ENCODE measurements around the gene NSUN2.
"Not testable (repeated sequence)": the region's sequence is repeated elsewhere in the genome, so short reads cannot be mapped to it uniquely, and the experiment has no call there.

Gene NSUN2

DNA sequence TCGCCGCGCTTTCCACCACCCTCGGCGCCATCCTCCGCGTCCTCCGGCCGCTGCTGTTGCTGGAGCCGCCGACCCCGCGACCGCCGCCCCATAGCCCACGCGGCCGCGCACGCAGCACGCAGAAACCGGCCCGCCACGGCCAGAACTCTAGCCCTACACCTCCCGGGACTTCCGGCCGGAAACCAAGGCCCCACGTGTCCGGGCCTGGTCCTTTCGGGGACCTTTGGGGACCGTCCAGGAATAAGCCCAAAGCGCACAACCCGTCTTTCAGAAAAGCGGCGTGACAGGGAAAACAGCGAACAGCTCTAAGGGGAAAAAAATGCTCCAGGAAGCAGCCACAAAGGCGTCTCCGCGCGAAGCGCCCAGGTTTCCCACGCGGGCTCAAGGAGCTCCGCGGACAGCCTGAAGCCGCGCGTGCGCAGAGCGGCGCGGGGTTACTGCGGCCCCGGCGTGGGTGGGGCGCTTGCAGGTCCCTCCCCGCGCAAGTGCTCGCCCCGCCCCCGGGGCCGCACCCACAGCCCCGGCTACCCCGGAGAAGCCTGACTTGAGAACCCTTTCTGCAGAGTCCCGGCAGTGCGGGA lies at the start of gene NSUN2, which contains the start of gene SRD5A1:
Gene NSUN2 (minus strand): TSS at position 157 of the 581 bp plus-strand sequence. CDS start 65 bp downstream, at position 92.
Gene SRD5A1 (plus strand): TSS at position 553 of the 581 bp plus-strand sequence. CDS start 137 bp downstream, outside the sequence.
- DNase-seq: peak; percentile 91

DNA sequence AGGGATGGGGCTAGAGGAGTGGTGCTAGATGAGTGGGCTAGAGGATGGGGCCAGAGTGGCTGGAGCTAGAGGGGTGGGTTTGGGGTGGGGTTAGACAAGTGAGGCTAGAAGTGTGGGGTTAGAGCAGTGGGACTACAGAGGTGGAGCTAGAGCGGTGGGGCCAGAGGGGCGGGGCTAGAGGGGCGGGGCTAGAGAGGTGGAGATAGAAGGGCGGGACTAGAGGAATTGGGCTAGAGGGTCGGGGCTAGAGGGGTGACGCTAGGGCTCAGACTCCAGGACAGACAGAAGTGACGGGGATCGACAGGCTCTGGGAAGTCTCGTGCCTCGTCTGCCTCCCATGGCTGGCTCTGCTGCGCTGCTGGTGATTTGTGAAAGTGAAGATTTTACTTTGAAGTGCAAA lies 49.4 kb upstream of the NSUN2 start:
- no peak for DNase-seq

DNA sequence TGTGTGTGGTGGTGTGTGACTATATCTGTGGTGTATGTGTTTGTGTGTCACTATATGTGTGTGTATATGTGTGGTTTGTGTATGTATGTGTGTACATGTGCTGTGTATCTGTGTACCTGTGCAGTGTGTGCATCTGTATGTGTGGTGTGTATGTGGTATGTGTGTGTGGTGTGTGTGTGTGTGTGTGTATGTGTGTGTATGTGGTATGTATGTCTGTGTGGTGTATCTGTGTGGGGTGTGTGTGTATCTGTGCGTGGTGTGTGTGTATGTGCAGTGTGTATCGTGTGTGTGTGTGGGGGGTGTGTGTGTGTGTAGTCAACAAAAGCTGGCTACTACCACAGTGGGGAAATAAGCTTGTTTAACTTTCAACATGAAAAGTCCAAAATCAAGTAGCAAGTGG lies 48.8 kb upstream of the NSUN2 start:
- DNase-seq: no peak

DNA sequence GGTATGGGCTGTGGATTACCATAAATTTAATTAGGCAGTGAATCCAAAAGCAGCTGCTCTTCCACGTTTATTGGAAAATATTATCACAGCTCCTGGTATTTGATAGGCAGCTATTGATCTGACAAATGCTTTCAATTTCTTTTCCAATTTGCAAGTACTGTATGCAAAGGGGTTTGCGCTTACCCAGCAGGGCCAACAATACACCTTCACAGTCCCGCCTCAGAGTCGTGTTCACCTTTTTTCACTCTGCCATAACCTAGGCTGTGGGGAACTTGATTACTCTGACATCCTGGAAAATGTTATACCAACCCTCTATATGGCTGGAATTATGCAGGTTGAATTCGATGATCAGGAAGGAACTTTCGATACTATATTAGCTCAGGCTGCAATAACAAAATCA lies 48.1 kb upstream of the NSUN2 start:
- no peak for DNase-seq

DNA sequence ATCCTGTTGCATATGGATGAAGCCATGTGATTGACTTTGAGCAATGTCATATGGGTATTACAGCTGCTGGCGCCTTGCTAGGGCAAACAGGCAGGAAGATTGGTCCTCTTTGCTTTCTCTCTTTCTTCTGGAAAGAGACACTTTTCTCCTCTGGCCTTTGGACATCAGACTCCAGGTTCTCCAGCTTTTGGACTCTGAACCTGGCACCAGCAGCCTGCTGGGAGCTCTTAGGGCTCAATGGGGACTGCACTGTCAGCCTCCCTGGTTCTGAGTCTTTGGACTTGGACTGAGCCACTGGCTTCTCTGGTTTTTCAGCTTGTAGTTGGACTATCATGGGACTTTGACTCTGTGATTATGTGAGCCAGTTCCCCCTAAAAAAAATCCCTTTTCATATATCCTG lies 45.5 kb upstream of the NSUN2 start:
- DNase-seq: no peak

DNA sequence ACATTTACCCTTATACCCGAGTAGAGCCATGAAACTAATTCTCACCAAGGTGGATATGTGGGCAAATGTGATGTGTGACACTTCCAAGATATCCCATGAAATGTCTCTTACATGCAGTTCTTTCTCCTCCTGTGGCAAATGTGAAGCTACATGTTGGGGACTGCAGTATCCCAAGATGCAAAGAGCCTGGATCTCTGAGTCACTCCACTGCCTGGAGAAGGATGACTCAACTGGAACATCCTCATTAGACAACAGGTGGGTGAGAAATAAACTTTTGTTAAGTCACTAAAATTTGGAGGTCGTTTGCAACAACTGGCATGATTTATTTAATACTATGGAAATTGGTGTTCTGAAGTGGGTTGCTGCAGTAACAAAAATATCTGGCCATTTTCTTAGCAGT lies 43.9 kb upstream of the NSUN2 start:
- no peak for DNase-seq

DNA sequence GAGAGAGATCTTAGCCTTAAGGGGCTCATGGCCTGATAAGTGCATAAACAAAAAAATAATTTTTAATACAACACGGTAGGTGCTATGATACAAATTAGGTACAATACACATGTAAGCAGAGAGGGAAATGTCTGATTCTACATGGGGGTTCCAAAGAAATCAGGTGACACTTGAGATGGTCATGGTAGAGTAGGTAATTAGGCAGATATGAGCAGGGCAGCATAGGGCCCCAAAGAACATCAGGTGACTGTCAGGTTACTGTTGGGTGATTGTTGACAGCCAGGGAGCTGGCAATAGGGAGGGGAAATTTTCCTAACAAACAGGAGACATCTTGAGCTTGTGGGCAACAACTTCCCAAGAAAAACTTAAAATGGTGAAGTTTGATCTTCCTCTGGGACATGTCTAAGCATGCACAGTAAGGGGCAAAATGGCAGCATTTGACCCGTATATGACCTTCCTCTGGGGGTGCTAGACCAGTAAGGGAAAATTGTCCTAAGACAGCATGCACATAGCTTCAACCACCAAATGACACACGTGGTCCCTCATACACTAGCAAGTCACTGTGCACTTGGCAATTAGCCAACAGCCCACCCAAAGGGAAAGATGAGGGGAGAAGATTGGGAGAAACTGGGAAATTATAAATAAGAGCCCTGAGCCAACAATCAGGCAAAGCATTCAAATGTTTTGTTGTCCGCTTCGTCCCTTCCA lies 43.1 kb upstream of the NSUN2 start:
- DNase-seq: no peak

DNA sequence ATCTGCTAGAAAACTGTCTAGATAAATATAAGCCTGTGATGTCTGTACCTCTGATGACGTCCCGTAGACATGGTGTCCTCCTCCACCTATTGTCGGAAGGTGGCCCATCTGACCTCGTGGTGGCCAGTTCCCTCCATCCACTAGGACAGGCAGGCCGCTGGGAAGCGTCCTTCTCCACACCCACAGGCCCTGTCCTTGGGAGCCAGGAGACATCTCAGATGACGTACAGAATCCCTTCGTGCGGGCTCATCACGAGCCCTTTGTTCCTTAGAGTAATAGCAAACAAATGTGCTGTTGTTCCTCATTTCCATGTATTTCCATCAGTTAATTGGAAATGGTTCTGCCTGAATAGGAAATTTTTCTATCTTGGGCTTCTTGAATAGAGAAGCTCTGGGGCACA lies 42.0 kb upstream of the NSUN2 start:
- DNase-seq: no peak

DNA sequence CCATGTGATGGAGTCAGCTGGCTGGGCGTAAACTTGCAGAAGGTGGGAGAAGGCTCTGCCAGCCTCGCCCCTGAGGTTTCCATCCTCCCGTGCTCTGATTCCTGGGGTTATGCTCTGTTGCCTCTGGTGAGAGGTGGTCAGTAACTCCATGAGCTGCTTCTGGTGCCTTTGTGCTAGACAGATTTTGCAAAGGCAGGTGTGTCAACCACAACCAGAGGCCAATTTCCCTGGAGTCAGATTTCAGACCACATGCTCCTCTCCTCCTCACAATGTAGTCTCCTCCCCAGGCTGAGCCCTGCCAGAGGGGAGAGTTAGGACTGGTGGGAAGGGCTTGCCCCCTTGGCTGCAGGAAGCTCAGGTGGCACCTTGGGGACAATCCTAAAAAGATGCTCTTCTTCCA lies 41.6 kb upstream of the NSUN2 start:
- DNase-seq: peak; percentile 19

DNA sequence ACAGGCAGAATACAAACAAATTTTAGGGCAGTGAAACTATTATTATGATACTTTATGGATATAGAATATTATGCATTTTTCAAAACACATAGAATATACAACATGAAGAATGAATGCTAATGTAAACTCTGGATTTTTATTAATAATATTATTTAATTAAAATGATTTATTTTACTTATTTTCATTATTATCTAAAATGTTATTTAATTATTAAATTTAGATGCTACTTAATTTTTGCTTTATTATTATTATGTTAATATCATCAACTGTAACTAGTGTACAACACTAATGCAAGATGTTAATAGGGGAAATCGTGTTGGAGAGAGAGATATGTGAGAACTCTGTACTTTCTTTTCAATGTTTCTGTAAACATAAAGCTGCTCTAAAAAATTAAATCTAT lies 41.1 kb upstream of the NSUN2 start:
- no peak for DNase-seq

DNA sequence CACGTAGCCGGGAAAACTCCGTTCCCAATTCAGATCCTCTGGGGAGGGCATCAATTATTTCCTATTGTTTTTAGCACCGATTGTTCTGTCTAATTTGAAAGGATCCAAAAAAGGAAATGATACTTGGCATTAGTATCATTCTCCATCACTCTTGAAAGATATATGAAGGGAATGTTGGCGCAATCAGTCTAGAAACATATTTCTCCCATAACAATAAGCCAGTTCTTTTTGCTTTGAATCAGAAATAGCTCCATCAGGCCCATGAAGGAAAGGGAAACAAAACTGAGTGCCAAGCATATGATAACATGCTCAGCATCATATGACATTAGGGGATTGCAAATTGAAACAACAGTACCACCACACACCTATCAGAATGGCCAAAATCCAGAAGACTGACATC lies 40.2 kb upstream of the NSUN2 start:
- DNase-seq: no peak

DNA sequence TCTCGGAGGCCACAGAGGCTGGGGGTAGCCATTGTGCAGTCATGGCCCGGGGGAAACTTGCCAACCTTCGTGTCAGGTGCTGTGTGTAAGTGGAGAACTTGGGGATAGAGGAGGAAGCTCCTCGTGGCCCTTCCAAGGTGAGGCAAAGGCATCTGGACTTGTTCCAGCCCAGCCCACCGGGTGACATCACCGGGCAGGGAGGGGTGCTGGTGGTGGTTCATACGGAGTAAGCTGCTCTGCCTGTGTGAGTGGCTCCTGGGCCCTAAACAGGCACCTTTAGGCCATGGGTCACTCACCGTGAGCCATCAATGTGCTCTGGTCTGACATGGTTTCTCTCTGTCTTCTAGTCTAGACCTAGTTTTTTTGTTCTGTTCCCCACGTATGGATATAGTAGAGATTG lies 35.9 kb upstream of the NSUN2 start:
- not testable (repeated sequence) for DNase-seq

DNA sequence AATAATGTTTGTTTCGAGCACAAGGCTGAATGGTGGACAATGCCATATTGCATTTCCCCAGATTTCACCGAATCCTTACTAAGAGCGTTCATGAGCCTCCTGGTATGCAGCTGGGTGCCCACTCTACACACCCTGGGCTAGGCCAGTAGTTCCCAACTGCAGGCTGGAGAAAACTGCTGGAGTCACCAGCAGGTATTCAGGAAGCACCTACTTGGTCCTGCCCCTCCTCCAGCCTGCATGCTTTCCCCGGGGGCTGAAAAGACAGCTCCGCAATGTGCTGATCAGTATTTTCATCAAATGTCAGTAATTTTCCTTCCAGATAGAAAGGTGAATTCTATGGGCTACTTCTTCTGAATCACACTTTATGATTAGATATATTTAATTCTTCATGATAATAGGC lies 34.8 kb upstream of the NSUN2 start:
- DNase-seq: no peak

DNA sequence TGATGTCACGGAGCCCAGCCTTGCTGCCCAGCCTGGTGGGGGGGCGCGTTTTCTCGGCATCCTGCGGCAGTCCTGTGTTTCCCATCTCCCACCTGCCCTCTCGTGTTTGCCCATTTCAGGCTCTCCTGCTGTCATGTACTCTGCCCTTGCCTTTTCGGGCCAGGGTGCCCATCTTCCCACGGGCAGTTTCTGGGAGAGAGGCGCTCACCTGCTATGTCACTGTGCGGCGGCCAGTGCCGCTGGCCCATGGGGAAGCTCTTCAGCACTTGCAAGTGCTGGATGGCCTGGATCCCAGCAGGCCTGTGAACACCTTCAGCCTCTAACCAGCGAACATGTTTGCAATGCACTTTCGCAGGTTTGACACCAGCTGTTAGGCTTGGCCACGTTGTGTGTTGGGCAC lies 33.9 kb upstream of the NSUN2 start:
- DNase-seq: no peak

DNA sequence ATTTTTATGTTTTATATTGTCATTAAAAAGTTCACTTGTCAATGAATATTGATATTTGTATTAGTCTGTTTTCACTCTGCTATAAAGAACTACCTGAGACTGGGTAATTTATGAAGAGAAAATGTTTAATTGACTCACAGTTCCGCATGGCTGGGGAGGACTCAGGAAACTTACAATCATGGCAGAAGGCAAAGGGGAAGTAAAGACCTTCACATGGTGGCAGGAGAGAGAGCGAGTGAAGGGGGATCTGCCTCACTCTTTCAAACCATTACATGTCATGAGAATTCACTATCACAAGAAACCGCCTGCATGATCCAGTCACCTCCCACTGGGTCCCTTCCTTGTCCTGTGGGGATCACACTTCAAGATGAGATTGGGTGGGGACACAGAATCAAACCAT lies 27.8 kb upstream of the NSUN2 start:
- DNase-seq: no peak

DNA sequence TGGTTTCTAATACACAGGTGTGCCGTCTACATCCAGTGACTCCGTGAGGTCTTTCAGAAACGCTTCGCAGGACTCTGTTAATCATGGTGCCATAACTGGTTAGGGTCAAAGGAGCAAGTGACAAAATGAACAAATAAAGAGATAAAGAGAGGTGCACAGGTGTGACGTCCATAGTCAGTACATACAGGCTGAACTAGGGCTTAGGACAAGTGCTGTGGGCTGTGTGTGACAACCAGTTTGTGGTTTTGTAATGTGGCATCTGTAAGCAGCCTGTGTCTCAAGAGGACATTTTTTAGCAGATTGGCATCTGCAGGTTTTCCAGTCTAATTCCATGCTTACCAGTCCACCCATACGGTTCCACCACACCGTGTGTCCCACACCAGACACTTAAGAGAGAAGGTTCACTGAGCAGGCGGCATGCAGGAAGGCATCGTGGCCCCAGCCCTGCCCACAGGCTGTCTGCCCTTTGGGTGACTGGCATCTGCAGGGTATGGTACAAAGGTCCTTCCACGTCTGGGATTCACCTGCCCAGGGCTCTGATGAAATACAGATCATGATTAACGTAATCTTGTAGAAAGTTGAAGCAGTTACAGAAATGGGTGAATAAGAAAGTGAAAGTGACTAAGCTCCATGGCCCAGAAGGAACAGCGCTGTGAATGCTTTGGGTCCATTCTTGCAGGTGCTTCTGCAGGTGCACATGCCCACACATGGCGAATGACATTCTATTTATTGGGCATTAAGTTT lies 27.3 kb upstream of the NSUN2 start:
- no peak for DNase-seq

DNA sequence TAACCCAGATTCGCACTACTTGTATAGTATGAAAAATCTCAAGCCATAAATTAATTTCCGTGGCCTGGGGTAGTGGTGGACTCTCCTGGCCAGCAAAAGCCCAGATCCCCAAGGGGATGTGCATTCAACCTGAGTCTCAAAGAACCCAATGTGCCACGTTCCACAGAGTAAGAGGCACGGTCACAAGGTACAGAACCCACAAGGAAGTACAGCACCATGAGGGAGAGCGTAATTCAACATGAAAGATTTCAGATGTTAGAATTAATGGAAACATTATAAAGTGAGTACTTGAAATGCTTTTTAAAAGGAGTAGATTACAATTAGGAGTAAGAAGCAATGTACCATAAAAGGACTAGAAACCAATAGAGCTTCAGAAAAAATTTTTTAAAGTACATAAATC lies 23.8 kb upstream of the NSUN2 start:
- no peak for DNase-seq

DNA sequence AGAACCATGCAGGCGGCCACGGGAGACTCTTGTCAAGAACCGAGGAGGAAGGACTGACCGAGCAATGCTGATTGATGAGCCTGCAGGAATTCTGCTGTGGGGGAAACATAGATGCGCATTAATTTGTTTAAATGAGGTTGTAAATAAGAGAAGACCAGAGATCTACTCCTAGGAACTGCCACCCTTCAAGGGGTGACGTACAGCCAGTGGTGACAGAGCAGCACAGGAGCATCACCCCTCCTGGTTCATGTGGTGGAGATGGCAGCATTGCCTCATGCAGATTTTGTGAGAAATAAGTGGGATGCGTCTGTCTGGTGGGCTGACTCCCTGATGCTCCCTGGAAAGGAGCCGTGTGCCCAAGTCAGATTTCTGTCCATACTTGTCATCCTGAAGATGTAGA lies 22.6 kb upstream of the NSUN2 start:
- DNase-seq: no peak

DNA sequence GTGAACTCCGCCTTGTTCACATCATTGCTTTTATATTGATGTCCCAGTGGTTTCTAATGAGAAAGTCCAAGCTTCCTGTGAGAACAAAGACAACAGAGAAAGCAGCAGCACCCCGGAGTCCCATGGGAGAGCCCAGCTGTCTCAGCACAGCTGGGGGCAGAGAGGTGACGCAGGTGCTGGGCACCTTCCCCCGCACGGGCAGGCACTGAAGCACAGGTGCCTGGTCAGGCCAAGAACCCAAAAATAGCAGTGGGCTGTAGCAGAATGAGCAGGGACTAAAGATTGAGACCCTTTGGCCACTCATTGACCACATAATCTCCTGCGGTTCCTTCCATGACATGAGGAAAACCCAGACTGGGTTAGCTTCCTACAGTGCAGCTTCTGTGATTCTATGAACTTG lies 19.2 kb upstream of the NSUN2 start:
- DNase-seq: no peak

DNA sequence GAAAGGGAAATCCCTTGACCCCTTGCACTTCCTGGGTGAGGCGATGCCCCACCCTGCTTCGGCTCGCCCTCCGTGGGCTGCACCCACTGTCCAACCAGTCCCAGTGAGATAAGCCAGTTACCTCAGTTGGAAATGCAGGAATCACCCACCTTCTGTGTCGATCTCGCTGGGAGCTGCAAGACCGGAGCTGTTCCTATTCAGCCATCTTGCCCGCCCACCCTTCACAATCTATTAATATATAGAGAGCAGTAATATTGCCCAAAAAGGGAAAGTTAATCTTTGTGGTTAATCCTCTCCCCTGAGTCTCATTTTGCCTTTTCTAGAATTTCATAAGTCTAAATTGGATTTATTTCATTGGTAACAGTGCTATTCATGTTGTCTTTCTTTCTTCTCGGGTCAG lies 16.8 kb upstream of the NSUN2 start:
- no peak for DNase-seq

DNA sequence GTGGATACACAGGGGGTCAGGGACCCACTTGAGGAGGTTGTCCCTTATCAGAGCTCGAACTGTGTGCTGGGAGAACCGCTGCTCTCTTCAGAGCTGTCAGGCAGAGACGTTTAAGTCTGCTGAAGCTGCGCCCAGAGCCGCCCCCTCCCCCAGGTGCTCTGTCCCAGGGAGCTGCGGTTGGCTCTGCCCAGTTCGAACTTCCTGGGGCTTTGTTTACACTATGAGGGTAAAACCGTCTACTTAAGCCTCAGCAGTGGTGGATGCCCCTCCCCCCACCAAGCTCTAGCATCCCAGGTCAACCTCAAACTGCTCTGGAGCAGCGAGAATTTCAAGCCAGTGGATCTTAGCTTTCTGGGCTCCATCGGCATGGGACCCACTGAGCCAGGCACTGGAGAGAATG lies 16.3 kb upstream of the NSUN2 start:
- DNase-seq: no peak

DNA sequence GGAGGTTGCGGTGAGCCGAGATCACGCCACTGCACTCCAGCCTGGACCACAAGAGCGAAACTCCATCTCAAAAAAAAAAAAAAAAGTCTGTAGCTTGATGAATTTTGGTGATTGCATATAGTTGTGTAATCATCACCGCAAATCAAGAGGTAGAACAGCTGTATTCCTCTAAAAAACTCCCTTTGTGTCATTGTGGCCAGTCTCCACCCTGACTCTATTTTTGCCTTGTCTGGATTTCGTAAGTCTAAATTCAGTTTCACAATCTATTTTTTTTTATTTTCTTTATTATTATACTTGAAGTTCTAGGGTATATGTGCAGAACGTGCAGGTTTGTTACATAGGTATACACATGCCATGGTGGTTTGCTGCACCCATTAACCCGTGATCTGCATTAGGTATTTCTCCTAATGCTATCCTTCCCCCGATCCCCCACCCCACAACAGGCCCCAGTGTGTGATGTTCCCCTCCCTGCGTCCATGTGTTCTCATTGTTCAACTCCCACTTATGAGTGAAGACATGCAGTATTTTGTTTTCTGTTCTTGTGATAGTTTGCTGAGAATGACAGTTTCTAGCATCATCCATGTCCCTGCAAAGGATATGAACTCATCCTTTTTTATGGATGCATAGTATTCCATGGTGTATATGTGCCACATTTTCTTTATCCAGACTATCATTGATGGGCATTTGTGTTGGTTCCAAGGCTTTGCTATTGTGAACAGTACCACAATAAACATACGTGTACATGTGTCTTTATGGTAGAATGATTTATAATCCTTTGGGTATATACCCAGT lies 12.9 kb upstream of the NSUN2 start:
- DNase-seq: not testable (repeated sequence)

DNA sequence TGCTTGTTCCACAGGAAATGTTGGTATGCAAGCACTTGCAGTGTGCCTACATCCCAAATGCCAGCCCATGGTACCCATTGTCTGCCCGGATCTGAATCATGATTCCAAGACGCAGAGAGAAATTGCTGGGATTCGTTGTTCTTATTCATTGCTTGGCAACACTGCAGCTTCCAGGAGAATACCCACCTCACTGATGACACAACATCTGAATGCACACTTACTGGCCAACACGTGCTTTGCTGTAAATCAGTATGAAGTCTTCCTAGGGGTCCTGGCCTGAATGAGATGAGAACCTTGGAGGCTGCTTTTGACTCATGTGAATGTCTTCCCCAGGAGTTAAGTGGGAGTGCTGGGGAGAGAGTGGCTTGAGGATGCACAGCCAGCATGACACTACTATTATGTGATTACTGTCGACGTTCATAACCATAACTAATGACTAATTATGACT lies 12.0 kb upstream of the NSUN2 start:
- DNase-seq: no peak

Data from NCI-H2171 (cell line).